HepG2 (cell line): Measurements from ENCODE around the gene POU6F2. TPM values are rescaled to one million over a fixed set of nuclear protein-coding genes. Genes with fewer than 3 reads are reported as not detected.

ENCODE experiments used
- ATAC-seq: fragments of 200-7000 bp; cut with Tn5 transposase; 3 replicates; pipeline ENCODE4 v1.9.1; 2020; ENCODE audit warnings: mild to moderate bottlenecking, moderate library complexity
- BruUV-seq: library from RNA; stranded (reverse); fragments of 400-500 nt; replicated peaks from 2 replicates; lab custom pipeline; 2021; lab: Mats Ljungman, UMichigan
- CTCF ChIA-PET: fragments of 300-600 bp; formaldehyde crosslinking; extraction: SDS; loops from one replicate; lab custom pipeline; 2021; ENCODE audit warnings: low total read pairs, inconsistent platforms, low intra/inter-chr PET ratio; lab: Yijun Ruan, JAX
- POLR2A ChIA-PET: fragments of 350-600 bp; sonication (Branson Sonifier 250); formaldehyde crosslinking; loops from one replicate; lab custom pipeline; 2020; ENCODE audit warnings: antibody characterized with exemption, inconsistent platforms; lab: Yijun Ruan, JAX
- DNase-seq: peaks from one replicate; pipeline ENCODE4 v3.0.0-alpha.2; 2015; ENCODE audit warnings: low spot score
- FAIRE-seq: peaks from 3 replicates; lab custom pipeline; 2011; peaks lifted over from hg19 to GRCh38; lab: Jason Lieb, UNC
- H2AFZ ChIP-seq: one replicate; pipeline ENCODE4 v1.6.1; 2011; ENCODE audit warnings: low read length, inconsistent platforms
- H3K27ac ChIP-seq: fragments of 300-600 bp; 3 replicates; pipeline ENCODE4 v1.8.0; 2011; ENCODE audit warnings: mixed run types, mild to moderate bottlenecking, mixed read lengths, low read length, inconsistent platforms; ENCODE audit not compliant: insufficient read depth; ENCODE audit errors: extremely low read length
- H3K27me3 ChIP-seq, 2 experiments: fragments of 200-600 bp in 1 of 2; 2 replicates in 1 of 2; 3 replicates in 1 of 2; pipeline versions ENCODE4 v1.6.0 to v1.8.0; 2011; ENCODE audit warnings: low read length in 2 of 2, mild to moderate bottlenecking in 2 of 2, moderate library complexity in 2 of 2, inconsistent platforms in 1 of 2; ENCODE audit not compliant: insufficient read depth in 2 of 2, control insufficient read depth in 1 of 2
- H3K36me3 ChIP-seq, 2 experiments: fragments of 200-600 bp in 1 of 2; replicated peaks in 1 of 2; 2 replicates in 1 of 2; 3 replicates in 1 of 2; pipeline versions ENCODE4 v1.5.1 to v1.8.0; 2011; ENCODE audit warnings: low read length in 2 of 2, inconsistent platforms in 1 of 2; ENCODE audit not compliant: insufficient read depth in 2 of 2, control insufficient read depth in 1 of 2
- H3K4me1 ChIP-seq: 2 replicates; pipeline ENCODE4 v1.5.1; 2012; ENCODE audit warnings: low read length, inconsistent platforms; ENCODE audit not compliant: insufficient read depth
- H3K4me2 ChIP-seq: 2 replicates; pipeline ENCODE4 v1.6.0; 2011; ENCODE audit warnings: low read depth, low read length, inconsistent platforms
- H3K4me3 ChIP-seq, 3 experiments: fragments of 200-600 bp in 1 of 3; sonication (generic), shearing (Covaris generic) in 1 of 3; replicated peaks in 1 of 3; 2 replicates each; pipeline ENCODE4 v1.5.1; 2011 to 2016; ENCODE audit warnings: low read length in 3 of 3, inconsistent platforms in 2 of 3, low read depth in 2 of 3, mild to moderate bottlenecking in 2 of 3, control low read depth in 1 of 3, mixed read lengths in 1 of 3; ENCODE audit not compliant: insufficient read depth in 1 of 3
- H3K79me2 ChIP-seq: one replicate; pipeline ENCODE4 v1.6.1; 2011; ENCODE audit warnings: low read length, inconsistent platforms; ENCODE audit not compliant: insufficient read depth
- H3K9ac ChIP-seq: 2 replicates; pipeline ENCODE4 v1.6.0; 2011; ENCODE audit warnings: mild to moderate bottlenecking, low read depth, low read length, inconsistent platforms; ENCODE audit not compliant: insufficient read depth
- H3K9me3 ChIP-seq: 2 replicates; pipeline ENCODE4 v1.5.1; 2012; ENCODE audit warnings: mild to moderate bottlenecking, low read length
- H4K20me1 ChIP-seq: 2 replicates; pipeline ENCODE4 v1.6.0; 2011; ENCODE audit warnings: inconsistent platforms, mild to moderate bottlenecking, low read length, moderate library complexity; ENCODE audit not compliant: insufficient read depth
- BRD4 ChIP-seq: sonication (generic); formaldehyde crosslinking; IDR thresholded peaks from 2 replicates; pipeline ENCODE4 v1.4.0; 2020; ENCODE audit warnings: missing genetic modification reagents
- FOXC1 ChIP-seq: sonication (generic); formaldehyde crosslinking; IDR thresholded peaks from 2 replicates; pipeline ENCODE4 v1.8.0; 2022; ENCODE audit warnings: mild to moderate bottlenecking, missing genetic modification reagents, borderline replicate concordance
- HDAC1 ChIP-seq: sonication (generic); formaldehyde crosslinking; IDR thresholded peaks from 2 replicates; pipeline ENCODE4 v1.5.1; 2020; ENCODE audit warnings: mild to moderate bottlenecking, missing genetic modification reagents
- KDM6A ChIP-seq: IDR thresholded peaks from 2 replicates; pipeline ENCODE4 v1.6.1; 2016; ENCODE audit warnings: low read depth
- NCOA5 ChIP-seq: sonication (generic); formaldehyde crosslinking; IDR thresholded peaks from 2 replicates; pipeline ENCODE4 v1.4.0; 2020; ENCODE audit warnings: missing genetic modification reagents
- NFYC ChIP-seq: IDR thresholded peaks from 2 replicates; pipeline ENCODE4 v1.6.1; 2016; ENCODE audit warnings: missing genetic modification reagents, missing compliant biosample characterization
- PHF20 ChIP-seq: sonication (generic); formaldehyde crosslinking; IDR thresholded peaks from 2 replicates; pipeline ENCODE4 v1.5.0; 2020; ENCODE audit warnings: mild to moderate bottlenecking, missing genetic modification reagents
- POGZ ChIP-seq: sonication (generic); formaldehyde crosslinking; IDR thresholded peaks from 2 replicates; pipeline ENCODE4 v1.4.0; 2020; ENCODE audit warnings: mild to moderate bottlenecking, missing genetic modification reagents
- RAD51 ChIP-seq: fragments of 450-650 bp; IDR thresholded peaks from 2 replicates; pipeline ENCODE4 v1.6.1; 2016; ENCODE audit warnings: borderline replicate concordance
- RBM22 ChIP-seq: fragments of 200-400 bp; formaldehyde crosslinking; optimal IDR thresholded peaks from 2 replicates; pipeline ENCODE3; 2017; ENCODE audit warnings: mild to moderate bottlenecking, low read length, moderate library complexity
- RNF2 ChIP-seq: fragments of 450-650 bp; conservative IDR thresholded peaks from 2 replicates; pipeline ENCODE4 v1.6.1; 2016; ENCODE audit warnings: low read depth
- SOX6 ChIP-seq, 2 experiments: fragments of 450-650 bp in 1 of 2; sonication (generic) in 1 of 2; formaldehyde crosslinking in 1 of 2; IDR thresholded peaks; 2 replicates each; pipeline versions ENCODE4 v1.4.0 to v1.6.1; 2017 to 2020; ENCODE audit warnings: antibody characterized with exemption in 1 of 2, mild to moderate bottlenecking in 1 of 2, missing genetic modification reagents in 1 of 2
- ZFP41 ChIP-seq: sonication (generic); formaldehyde crosslinking; IDR thresholded peaks from 2 replicates; pipeline ENCODE4 v1.4.0; 2020; ENCODE audit warnings: mild to moderate bottlenecking, missing genetic modification reagents, borderline replicate concordance
- ZNF12 ChIP-seq: sonication (generic); formaldehyde crosslinking; IDR thresholded peaks from 2 replicates; pipeline ENCODE4 v1.5.0; 2020; ENCODE audit warnings: missing genetic modification reagents
- ZNF343 ChIP-seq: sonication (generic); formaldehyde crosslinking; IDR thresholded peaks from 2 replicates; pipeline ENCODE4 v1.4.0; 2020; ENCODE audit warnings: mild to moderate bottlenecking, missing genetic modification reagents
- ZNF432 ChIP-seq: sonication (generic); formaldehyde crosslinking; IDR thresholded peaks from 2 replicates; pipeline ENCODE4 v1.5.0; 2020; ENCODE audit warnings: missing genetic modification reagents, mild to moderate bottlenecking, borderline replicate concordance
- ZNF484 ChIP-seq: sonication (generic); formaldehyde crosslinking; IDR thresholded peaks from 2 replicates; pipeline ENCODE4 v1.5.1; 2020; ENCODE audit warnings: mild to moderate bottlenecking, low read depth, missing genetic modification reagents, borderline replicate concordance
- ZNF576 ChIP-seq: sonication (generic); formaldehyde crosslinking; IDR thresholded peaks from 2 replicates; pipeline ENCODE4 v1.4.0; 2020; ENCODE audit warnings: mild to moderate bottlenecking, missing genetic modification reagents
- WGBS: methylation state at CpG from one replicate; pipeline ENCODE4 v1.1.6; 2017; ENCODE audit warnings: low lambda C conversion rate; 5-methylcytosine and 5-hydroxymethylcytosine counted together
- in situ Hi-C: cut with HindIII; loops from 2 replicates; pipeline ENCODE4 v1.10.0; 2017; ENCODE audit warnings: low pct_unique_long_range_greater_than_20kb; ENCODE audit not compliant: extremely low pct_ligation_motif_present
- intact Hi-C: fragments of 100-400 bp; cut with micrococcal nuclease; formaldehyde crosslinking; loops from one replicate; pipeline ENCODE4 v1.10.0; 2022; ENCODE audit not compliant: unreplicated experiment
- polyA plus RNA-seq, 8 experiments: library from polyadenylated mRNA; depleted of rRNA in 3 of 8; stranded (reverse) in 7 of 8; unstranded in 1 of 8; fragments of >200 nt; fragmentation: Illumina TruSeq in 4 of 8; extraction: Trizol in 4 of 8; gene quantifications; 2 replicates each; pipeline versions ENCODE4 v1.2.1 to v1.2.3, GENCODE V29; 2011 to 2016; ENCODE audit warnings: low read depth in 4 of 8, missing spikeins in 1 of 8, mixed read lengths in 1 of 8; ENCODE audit not compliant: insufficient read depth in 1 of 8
- total RNA-seq, 5 experiments: library from RNA; depleted of rRNA; stranded (reverse); fragments of >200 nt; fragmentation: Illumina TruSeq; extraction: Trizol; gene quantifications; 2 replicates each; pipeline ENCODE4 v1.2.3, GENCODE V29; 2016; ENCODE audit warnings: low read depth in 1 of 5

POU6F2 gene
- total and polyA plus RNA-seq, 2 of the 13 experiments (the other 11 are each of a cell fraction or from before 2014, with no cell fraction given): not detected

GRCh38 chr7:38934536-38934935 lies 43.2 kb upstream of the POU6F2 start:
- in situ Hi-C loops: loop anchor here (5.0 kb wide), 2 partner anchors 533 to 583 kb away; no protein-coding TSS in a partner anchor
- ATAC-seq (no peak), FAIRE-seq (no peak)
- H3K4me1 ChIP-seq: no peaks in the 10 kb centered on the region
- no peak overlapping the region for H3K4me3 ChIP-seq
- intact Hi-C loops: no loop called here
- no peak overlapping the region for H3K9ac ChIP-seq
- no peaks in the 10 kb centered on the region for H3K27me3 ChIP-seq
- CTCF ChIA-PET: no interaction called here
- TF ChIP-seq FOXC1 (CRISPR knock-in tag) (no peak), ZNF12 (CRISPR knock-in tag) (no peak), RNF2 (no peak), SOX6 (IDR thresholded peaks at IDR 0.05) (no peak), SOX6 (CRISPR knock-in tag; IDR thresholded peaks at IDR 0.05) (no peak), RAD51 (no peak)
- TF ChIP-seq, all 625 proteins: peak for 0
- POLR2A ChIA-PET: no interaction called here
- Histone ChIP-seq H3K36me3 (no peaks in the 10 kb centered on the region), H3K9me3 (no peaks in the 10 kb centered on the region), H3K79me2 (no peaks in the 10 kb centered on the region), H4K20me1 (no peaks in the 10 kb centered on the region), H3K27ac (no peak overlapping the region), H2AFZ (no peak overlapping the region), H3K4me2 (no peak overlapping the region)
- DNase-seq: no peak
- no TSS peak for BruUV-seq
- 57% methylated on average over 7 of the region's 10 CpGs for WGBS

- no peak overlapping the region for H3K4me2 ChIP-seq
- no peaks in the 10 kb centered on the region for H3K79me2 ChIP-seq
- FAIRE-seq (no peak), DNase-seq (no peak), ATAC-seq (no peak)
- in situ Hi-C loops: no loop called here
- ChIA-PET POLR2A (no interaction called here), CTCF (no interaction called here)
- WGBS: 0% methylated on average over 1 of the region's 1 CpG
- no peaks in the 10 kb centered on the region for H3K36me3 ChIP-seq
- intact Hi-C loops: no loop called here
- no peaks in the 10 kb centered on the region for H3K4me1 ChIP-seq
- no peaks in the 10 kb centered on the region for H3K27me3 ChIP-seq
- H3K4me3 ChIP-seq: no peak overlapping the region
- H2AFZ ChIP-seq: no peak overlapping the region
- no peak overlapping the region for H3K27ac ChIP-seq
- no peaks in the 10 kb centered on the region for H3K9me3 ChIP-seq
- no TSS peak for BruUV-seq
- H4K20me1 ChIP-seq: no peaks in the 10 kb centered on the region
- H3K9ac ChIP-seq: no peak overlapping the region
- TF ChIP-seq ZNF576 (CRISPR knock-in tag): no peak
- no peak for TF ChIP-seq NCOA5 (CRISPR knock-in tag)
- no peak for TF ChIP-seq ZFP41 (CRISPR knock-in tag)
- TF ChIP-seq HDAC1: no peak
- TF ChIP-seq POGZ: no peak
- no peak for TF ChIP-seq ZNF432 (CRISPR knock-in tag)
- no peak for TF ChIP-seq PHF20 (CRISPR knock-in tag)
- TF ChIP-seq RBM22: no peak
- TF ChIP-seq BRD4 (CRISPR knock-in tag): no peak
- no peak for TF ChIP-seq KDM6A
- no peak for TF ChIP-seq NFYC (CRISPR knock-in tag)
- no peak for TF ChIP-seq ZNF484 (CRISPR knock-in tag)
- no peak for TF ChIP-seq ZNF343 (CRISPR knock-in tag)
Measured at GRCh38 chr7:38936641-38937040, 41.1 kb upstream of the POU6F2 start.
